Keratinocyte (primary cell): ENCODE data around the gene LYSET. TPM values are rescaled to one million over a fixed set of nuclear protein-coding genes. Genes with fewer than 3 reads are reported as not detected.

Experiments used
- DNase-seq: peaks from one replicate; pipeline ENCODE4 v3.0.0-alpha.2; 2011; ENCODE audit warnings: low read depth, missing footprints, low spot score
- FAIRE-seq: peaks from 2 replicates; lab custom pipeline; 2011; peaks lifted over from hg19 to GRCh38; lab: Jason Lieb, UNC
- H2AFZ ChIP-seq: 2 replicates; pipeline ENCODE4 v1.6.0; 2012; ENCODE audit warnings: low read length, control low read depth, inconsistent platforms; ENCODE audit not compliant: control insufficient read depth
- H3K27ac ChIP-seq: 2 replicates; pipeline ENCODE4 v1.5.1; 2011; ENCODE audit warnings: low read length; ENCODE audit not compliant: control insufficient read depth, insufficient read depth
- H3K27me3 ChIP-seq: 3 replicates; pipeline ENCODE4 v1.6.0; 2011; ENCODE audit warnings: low read length; ENCODE audit not compliant: control insufficient read depth, insufficient read depth; ENCODE audit errors: extremely low read depth
- H3K36me3 ChIP-seq, 2 experiments: 2 replicates in 1 of 2; 3 replicates in 1 of 2; pipeline ENCODE4 v1.5.1; 2011; ENCODE audit warnings: low read length in 2 of 2, mild to moderate bottlenecking in 1 of 2; ENCODE audit not compliant: control insufficient read depth in 2 of 2, insufficient read depth in 2 of 2; ENCODE audit errors: extremely low read depth in 1 of 2
- H3K4me1 ChIP-seq: 3 replicates; pipeline ENCODE4 v1.5.1; 2011; ENCODE audit warnings: low read length; ENCODE audit not compliant: control insufficient read depth, insufficient read depth; ENCODE audit errors: extremely low read depth
- H3K4me2 ChIP-seq: 3 replicates; pipeline ENCODE4 v1.6.0; 2011; ENCODE audit warnings: low read depth, low read length; ENCODE audit not compliant: control insufficient read depth, insufficient read depth; ENCODE audit errors: extremely low read depth
- H3K4me3 ChIP-seq, 3 experiments: fragments of 200-600 bp in 1 of 3; sonication (generic) in 1 of 3; 2 replicates in 2 of 3; 3 replicates in 1 of 3; pipeline ENCODE4 v1.5.1; 2011 to 2016; ENCODE audit warnings: low read length in 3 of 3, mild to moderate bottlenecking in 3 of 3, control low read depth in 2 of 3, inconsistent platforms in 1 of 3, low read depth in 1 of 3, mixed read lengths in 1 of 3, mixed run types in 1 of 3, moderate library complexity in 1 of 3; ENCODE audit not compliant: control insufficient read depth in 2 of 3, insufficient read depth in 2 of 3; ENCODE audit errors: extremely low read depth in 1 of 3
- H3K79me2 ChIP-seq: 2 replicates; pipeline ENCODE4 v1.6.0; 2012; ENCODE audit warnings: low read length; ENCODE audit not compliant: control insufficient read depth, insufficient read depth
- H3K9ac ChIP-seq: 3 replicates; pipeline ENCODE4 v1.6.0; 2011; ENCODE audit warnings: low read length; ENCODE audit not compliant: control insufficient read depth, insufficient read depth; ENCODE audit errors: extremely low read depth
- H3K9me1 ChIP-seq: 3 replicates; pipeline ENCODE4 v1.6.0; 2011; ENCODE audit warnings: low read length; ENCODE audit not compliant: control insufficient read depth, insufficient read depth; ENCODE audit errors: extremely low read depth
- H3K9me3 ChIP-seq: 2 replicates; pipeline ENCODE4 v1.5.1; 2012; ENCODE audit warnings: low read depth, low read length; ENCODE audit not compliant: control insufficient read depth
- H4K20me1 ChIP-seq: 3 replicates; pipeline ENCODE4 v1.6.0; 2011; ENCODE audit warnings: low read length; ENCODE audit not compliant: control insufficient read depth, insufficient read depth; ENCODE audit errors: extremely low read depth
- CTCF ChIP-seq, 3 experiments: IDR thresholded peaks in 1 of 3; conservative IDR thresholded peaks in 1 of 3; optimal IDR thresholded peaks in 1 of 3; 2 replicates in 2 of 3; 3 replicates in 1 of 3; pipeline versions ENCODE3 to v1.5.1; 2011; ENCODE audit warnings: low read length in 3 of 3, mild to moderate bottlenecking in 3 of 3, moderate library complexity in 2 of 3, control low read depth in 1 of 3, inconsistent platforms in 1 of 3; ENCODE audit not compliant: insufficient read depth in 2 of 3; ENCODE audit errors: extremely low read depth in 1 of 3
- EZH2 ChIP-seq: IDR thresholded peaks from one replicate; pipeline ENCODE4 v1.6.1; 2012; ENCODE audit warnings: inconsistent platforms, mild to moderate bottlenecking, low read length, moderate library complexity
- dilution Hi-C: fragments of 300-500 bp; cut with MboI; formaldehyde crosslinking; loops from one replicate; pipeline ENCODE4 v1.7.0; 2020; ENCODE audit warnings: low sequenced_read_pairs; ENCODE audit not compliant: extremely low pct_ligation_motif_present
- polyA minus RNA-seq, 3 experiments: library from RNA; depleted of rRNA, polyadenylated mRNA; stranded (reverse); fragments of >200 nt; gene quantifications; 1 replicate in 1 of 3; 2 replicates in 1 of 3; 3 replicates in 1 of 3; pipeline ENCODE4 v1.2.3, GENCODE V29; 2011
- polyA plus RNA-seq, 5 experiments: library from polyadenylated mRNA; depleted of rRNA in 3 of 5; stranded (reverse) in 3 of 5; stranded (forward) in 1 of 5; unstranded in 1 of 5; fragments of >200 nt; gene quantifications; 1 replicate in 1 of 5; 2 replicates in 3 of 5; 3 replicates in 1 of 5; pipeline versions ENCODE4 v1.2.1 to v1.2.3, GENCODE V29; 2011 to 2012; ENCODE audit warnings: missing spikeins in 2 of 5, low read depth in 1 of 5, low replicate concordance in 1 of 5

The LYSET gene, protein sequence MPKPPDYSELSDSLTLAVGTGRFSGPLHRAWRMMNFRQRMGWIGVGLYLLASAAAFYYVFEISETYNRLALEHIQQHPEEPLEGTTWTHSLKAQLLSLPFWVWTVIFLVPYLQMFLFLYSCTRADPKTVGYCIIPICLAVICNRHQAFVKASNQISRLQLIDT
- polyA plus RNA-seq (15.3 to 24.6 TPM (median 23.2 TPM) in 3 replicates), polyA minus RNA-seq (6.0 to 8.8 TPM (median 7.6 TPM) in 3 replicates)
- polyA plus RNA-seq (2011; ENCODE audit: low read depth) = 3.0 TPM
- polyA plus RNA-seq (2011; cell fraction: cytosol; rRNA removed) = 12.0 and 22.4 TPM in 2 replicates
- polyA plus RNA-seq (2011; cell fraction: nucleus; rRNA removed) = 10.2 and 12.0 TPM in 2 replicates
- polyA plus RNA-seq (2012; ENCODE audit: low replicate concordance) = 22.2 and 30.8 TPM in 2 replicates
- polyA minus RNA-seq (2011; cell fraction: cytosol; rRNA and poly(A)+ RNA removed) = 9.6 TPM
- 1.6 and 4.3 TPM in 2 replicates for polyA minus RNA-seq (2011; cell fraction: nucleus; rRNA and poly(A)+ RNA removed)

DNA sequence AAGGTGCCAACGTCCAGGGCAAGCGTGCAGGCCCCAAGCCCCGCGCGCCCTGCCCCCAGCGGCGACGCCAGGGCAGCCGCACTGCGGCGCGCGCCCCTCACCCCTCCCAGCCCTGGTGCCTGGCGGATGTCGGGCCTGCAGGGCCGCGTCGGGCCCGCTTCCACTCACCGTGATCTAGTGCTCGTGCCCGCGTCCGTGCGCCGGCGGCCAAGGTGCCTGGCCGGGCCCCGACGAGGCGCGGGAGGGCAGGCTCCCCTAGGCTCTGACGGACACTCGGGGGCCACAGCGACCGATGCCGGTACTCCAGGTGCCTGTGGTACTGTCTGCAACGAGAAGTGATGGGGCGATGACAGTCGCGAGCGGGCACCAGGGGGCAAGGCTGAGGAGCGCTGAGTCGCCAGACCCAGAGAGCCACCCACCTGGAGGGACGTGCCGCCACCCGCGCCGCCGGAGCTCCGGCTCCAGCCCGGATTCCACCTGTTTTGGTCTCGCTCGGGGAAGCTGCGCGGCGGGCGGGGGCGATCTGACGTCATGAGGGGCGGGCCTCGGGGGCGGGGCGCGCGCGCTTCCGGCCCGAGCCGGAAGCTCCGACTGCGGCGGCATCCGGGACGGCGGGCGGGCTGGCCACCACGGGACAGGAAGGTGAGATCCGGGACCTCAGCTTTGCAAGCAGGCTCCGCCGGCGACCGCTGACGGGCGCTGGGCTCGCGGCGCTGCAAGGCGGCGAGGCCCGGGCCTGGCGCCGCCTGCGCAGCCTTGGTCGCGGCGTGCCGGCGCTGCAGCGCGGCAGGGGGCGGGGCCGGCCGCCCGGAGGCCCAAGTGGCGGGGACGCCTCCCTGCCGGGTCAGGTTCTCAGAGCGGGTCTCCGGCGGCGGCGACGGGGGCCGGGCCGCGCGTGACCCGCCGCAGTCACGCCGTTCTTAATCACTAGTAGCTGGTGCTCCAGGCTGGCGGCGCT, at the start of gene LYSET, which contains the start of gene MOAP1:
LYSET (plus strand) TSS at position 927 of the 958 bp plus-strand sequence. CDS start 89 bp downstream, outside the sequence.
MOAP1 (minus strand) TSS at position 507 of the 958 bp plus-strand sequence. CDS start 655 bp downstream, outside the sequence.
- H3K9ac ChIP-seq = peak within 1 kb of the TSS; percentile 89
- H3K4me3 ChIP-seq = peak within 1 kb of the TSS; percentile 95 to 99 (median 97)
- no peaks in the 10 kb centered on the region for H3K9me1 ChIP-seq
- H3K36me3 ChIP-seq = peaks cover 3 to 7% of the 10 kb centered on the region in 2 experiments
- H3K9me3 ChIP-seq = no peaks in the 10 kb centered on the region
- no peaks in the 10 kb centered on the region for H3K27me3 ChIP-seq
- TF ChIP-seq EZH2 (no peak), CTCF (optimal IDR thresholded peaks at IDR 0.05 in 1 of 3, IDR thresholded peaks at IDR 0.05 in 1 of 3, conservative IDR thresholded peaks at IDR 0.05 in 1 of 3; ENCODE audit: extremely low read depth in 1 of 3, insufficient read depth in 2 of 3, low read length in 3 of 3) (peak in 1 of 3 experiments; percentile 33)
- peaks cover 21% of the 10 kb centered on the region for H3K4me1 ChIP-seq
- no peaks in the 10 kb centered on the region for H4K20me1 ChIP-seq
- peaks cover 20% of the 10 kb centered on the region for H3K79me2 ChIP-seq
- peak within 1 kb of the TSS; percentile 94 for H3K4me2 ChIP-seq
- peak within 1 kb of the TSS; percentile 90 for H3K27ac ChIP-seq
- dilution Hi-C loops = no loop called here
- DNase-seq (no peak), FAIRE-seq (no peak)
- H2AFZ ChIP-seq = peak within 1 kb of the TSS; percentile 93

GRCh38 chr14:93135399-93135798, 49.7 kb upstream of the LYSET start:
- DNase-seq (no peak), FAIRE-seq (no peak)
- H3K4me3 ChIP-seq = no peak overlapping the region
- no peaks in the 10 kb centered on the region for H3K36me3 ChIP-seq
- TF ChIP-seq CTCF (optimal IDR thresholded peaks at IDR 0.05 in 1 of 3, IDR thresholded peaks at IDR 0.05 in 1 of 3, conservative IDR thresholded peaks at IDR 0.05 in 1 of 3; ENCODE audit: extremely low read depth in 1 of 3, insufficient read depth in 2 of 3, low read length in 3 of 3) (no peak), EZH2 (no peak)
- H3K79me2 ChIP-seq = no peaks in the 10 kb centered on the region
- H3K9me3 ChIP-seq = no peaks in the 10 kb centered on the region
- no peaks in the 10 kb centered on the region for H3K9me1 ChIP-seq
- H2AFZ ChIP-seq = no peak overlapping the region
- H4K20me1 ChIP-seq = no peaks in the 10 kb centered on the region
- H3K4me2 ChIP-seq = no peak overlapping the region
- dilution Hi-C loops = no loop called here
- H3K4me1 ChIP-seq = peaks cover 10% of the 10 kb centered on the region
- H3K9ac ChIP-seq = no peak overlapping the region
- no peak overlapping the region for H3K27ac ChIP-seq
- no peaks in the 10 kb centered on the region for H3K27me3 ChIP-seq
